Activated CD4-positive, alpha-beta T cell treated with anti-CD3 and anti-CD28 coated beads, Interleukin-2, amount 50 U/mL, for 48 hours (primary cell): ENCODE data around the gene HABP4.
"Not testable (repeated sequence)": the region's sequence is repeated elsewhere in the genome, so short reads cannot be mapped to it uniquely, and the experiment has no call there.

Experiments
- DNase-seq, 2 experiments: peaks; one replicate each; pipeline ENCODE4 v3.0.0-alpha.2; 2020

Gene HABP4

GRCh38 chr9:96500696-96501632, 51.0 kb downstream of the HABP4 start:
- no peak for DNase-seq

- DNase-seq: no peak
Measured at GRCh38 chr9:96501633-96502538, 51.9 kb downstream of the HABP4 start.

- DNase-seq: no peak
Measured at GRCh38 chr9:96502539-96503373, 52.8 kb downstream of the HABP4 start.

DNA sequence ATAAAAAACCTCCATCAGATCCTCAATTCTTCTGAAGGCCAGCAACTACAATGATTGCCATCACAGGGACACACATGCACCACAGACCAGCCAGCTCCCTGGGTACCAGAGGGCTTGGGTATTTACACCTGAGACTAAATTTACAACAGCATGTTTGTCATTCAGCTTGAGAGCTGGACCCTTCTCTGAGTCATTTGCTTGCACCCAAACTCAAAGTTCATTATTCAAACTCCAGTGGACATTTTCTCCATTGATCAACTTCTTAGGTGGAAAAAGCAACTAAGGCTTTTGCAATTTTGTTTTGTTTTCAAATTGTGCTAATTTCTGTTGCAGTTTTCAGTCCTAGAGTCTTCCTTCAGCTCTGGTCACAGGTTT, 53.4 kb downstream of the HABP4 start:
- DNase-seq: not testable (repeated sequence)

DNA sequence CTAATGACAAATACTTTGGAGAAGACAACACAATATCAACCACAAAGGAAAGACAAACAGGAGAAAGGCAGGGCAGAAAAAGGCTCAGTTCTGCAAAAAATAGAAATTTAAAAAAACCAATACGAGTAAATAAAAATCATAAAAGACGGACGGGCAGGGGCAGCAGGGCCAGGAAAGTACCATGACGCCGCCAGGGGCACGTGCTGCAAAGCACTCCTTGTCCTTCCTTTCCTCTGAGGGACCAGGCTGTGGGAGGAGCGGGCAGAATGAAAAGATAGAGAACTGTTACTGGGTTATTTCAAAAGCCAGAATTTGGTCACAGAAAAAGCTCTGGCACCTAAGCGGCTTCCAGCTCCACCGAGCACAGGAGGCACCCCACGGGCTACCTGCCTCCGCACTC, 53.9 kb downstream of the HABP4 start:
- DNase-seq: no peak

- DNase-seq: no peak
Measured at GRCh38 chr9:96505316-96505991, 55.5 kb downstream of the HABP4 start.

GRCh38 chr9:96508227-96508940, 58.4 kb downstream of the HABP4 start:
- no peak for DNase-seq

- DNase-seq: no peak
Measured at GRCh38 chr9:96509026-96509425, 59.1 kb downstream of the HABP4 start.

DNA sequence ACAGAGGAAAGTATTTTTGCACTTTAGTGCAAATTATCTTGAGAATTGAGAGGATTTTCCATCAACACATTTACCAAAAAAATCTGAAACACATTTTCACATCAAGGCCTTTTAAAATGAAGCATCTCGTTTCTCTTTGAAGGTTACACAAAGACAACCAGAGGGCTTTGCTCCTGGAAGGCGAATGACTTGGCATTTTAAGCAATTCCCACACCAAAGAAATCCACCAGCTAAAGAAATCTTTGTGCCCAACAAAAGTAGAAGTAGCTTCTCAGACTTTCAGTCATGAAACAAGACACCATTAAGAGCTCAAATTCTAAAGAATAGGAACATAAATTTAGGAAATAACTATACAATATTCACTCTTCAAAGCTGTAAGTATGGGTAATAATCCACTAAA, 59.9 kb downstream of the HABP4 start:
- no peak for DNase-seq

GRCh38 chr9:96510258-96510657, 60.3 kb downstream of the HABP4 start:
- DNase-seq: no peak

- DNase-seq: no peak
Measured at GRCh38 chr9:96512240-96512639, 62.3 kb downstream of the HABP4 start.

- DNase-seq: no peak
Measured at GRCh38 chr9:96513622-96514021, 63.7 kb downstream of the HABP4 start.

- no peak for DNase-seq
Measured at GRCh38 chr9:96514108-96514799, 64.3 kb downstream of the HABP4 start.

GRCh38 chr9:96514800-96515158, 64.8 kb downstream of the HABP4 start:
- no peak for DNase-seq

DNA sequence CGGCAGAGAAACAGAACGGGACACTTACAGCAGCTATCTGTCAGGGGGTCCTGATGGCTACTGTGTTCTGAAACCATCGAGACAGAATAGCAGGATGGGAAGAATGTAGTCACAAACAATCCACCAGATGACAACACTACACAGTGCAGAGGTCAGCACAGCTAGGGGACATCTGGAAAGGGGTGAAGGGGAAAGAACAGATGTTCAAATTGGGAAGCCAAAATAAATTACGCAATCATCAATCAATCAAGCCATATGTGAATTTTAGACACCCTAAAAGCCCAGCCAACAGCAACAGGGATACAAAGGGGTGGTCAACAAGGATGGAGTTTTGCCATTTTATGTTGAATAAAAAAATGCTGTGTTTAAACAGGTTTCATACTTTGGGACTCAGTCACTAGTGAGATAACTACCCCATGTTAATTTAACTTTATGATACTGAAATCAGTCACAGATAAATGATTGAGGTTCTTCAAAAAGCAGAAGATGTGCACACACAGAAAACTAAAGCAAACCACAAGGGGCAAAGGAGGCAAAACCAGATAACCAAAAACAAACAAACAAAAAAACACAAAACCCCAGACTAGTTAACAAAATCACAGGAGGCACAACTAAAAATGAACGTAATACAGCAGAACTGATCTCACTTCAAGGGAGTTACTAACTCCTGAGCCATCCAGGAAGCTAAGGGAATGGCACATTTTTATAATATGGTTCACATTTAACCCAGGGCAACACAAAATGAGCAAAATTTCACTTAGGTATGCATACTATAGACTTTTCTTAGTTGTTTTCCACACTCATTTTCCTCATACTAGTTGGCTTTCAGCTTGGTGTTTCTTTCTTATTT, 65.9 kb downstream of the HABP4 start:
- no peak for DNase-seq

DNA sequence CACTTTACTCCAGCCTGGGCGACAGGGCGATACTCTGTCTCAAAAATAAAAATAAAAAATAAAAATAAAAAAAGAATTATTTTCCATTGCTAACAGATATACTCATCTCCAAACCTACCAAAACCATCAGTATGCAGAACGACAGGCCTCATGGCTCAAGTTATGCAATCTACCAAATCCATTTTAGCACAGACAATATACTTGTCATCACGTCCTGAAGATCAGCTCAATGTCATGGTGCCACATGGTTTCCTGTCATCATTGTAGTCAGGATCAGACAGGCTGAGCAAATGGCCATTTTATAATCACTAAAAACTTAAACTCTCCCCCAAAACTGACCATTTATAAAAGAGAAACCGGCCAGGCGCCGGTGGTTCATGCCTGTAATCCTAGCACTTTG, 69.1 kb downstream of the HABP4 start:
- no peak for DNase-seq

DNA sequence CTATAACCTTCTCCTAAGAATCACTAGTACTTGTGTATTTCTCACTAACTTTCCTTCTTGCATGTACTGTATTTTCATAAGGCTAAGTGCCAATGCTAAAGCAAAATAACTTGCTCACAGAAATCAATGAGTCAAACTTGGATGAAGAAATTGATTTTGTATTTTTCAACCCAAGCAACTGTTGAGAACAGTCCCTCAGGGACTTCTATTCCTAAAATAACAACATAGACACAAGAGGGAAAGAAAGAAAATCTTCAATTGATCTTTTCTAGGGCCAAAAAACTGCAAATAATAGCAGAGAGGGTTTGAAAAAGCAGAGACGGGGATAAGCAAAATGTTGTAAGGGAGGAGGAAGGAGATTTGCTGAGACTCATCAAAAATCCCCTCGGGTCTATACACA, 69.8 kb downstream of the HABP4 start:
- DNase-seq: no peak

- DNase-seq: no peak
Measured at GRCh38 chr9:96522366-96522765, 72.4 kb downstream of the HABP4 start.

DNA sequence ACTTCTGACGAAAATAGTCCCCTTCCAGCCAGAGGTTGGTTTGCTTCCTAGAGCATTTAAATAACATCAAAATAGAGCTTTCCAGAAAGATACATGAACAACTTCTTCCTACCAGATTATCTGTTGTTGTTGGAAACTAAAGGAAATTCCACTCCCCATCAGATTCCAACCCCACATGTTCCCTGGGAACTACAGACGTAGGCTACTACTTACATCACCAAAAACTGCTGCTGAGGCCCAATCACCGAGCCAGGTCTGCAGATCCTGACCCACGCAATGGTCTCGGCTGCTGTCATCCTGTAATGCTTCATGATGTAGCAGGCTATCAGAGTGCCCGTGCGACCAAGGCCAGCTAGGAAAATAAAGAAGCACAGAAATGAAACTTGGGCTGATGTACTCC, 73.4 kb downstream of the HABP4 start:
- DNase-seq: no peak

DNA sequence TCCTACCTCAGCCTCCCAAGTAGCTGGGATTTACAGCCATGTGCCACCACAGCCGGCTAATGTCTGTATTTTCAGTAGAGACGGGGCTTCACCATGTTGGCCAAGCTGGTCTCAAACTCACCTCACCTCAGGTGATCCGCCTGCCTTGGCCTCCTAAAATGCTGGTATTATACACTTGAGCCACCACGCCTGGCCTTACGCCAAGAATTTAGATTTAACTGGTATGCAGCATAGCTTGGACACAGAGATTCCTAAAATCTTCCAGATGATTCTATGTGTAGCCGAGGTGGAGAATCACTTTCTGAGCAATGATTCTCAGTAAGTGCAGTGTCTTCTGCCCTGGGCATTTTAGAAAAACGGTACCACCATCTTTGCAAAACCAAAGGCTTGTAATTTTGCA, 74.1 kb downstream of the HABP4 start:
- DNase-seq: no peak
